GM23338 (cell line): ENCODE measurements around the gene CACNG3. TPM values are rescaled to one million over a fixed set of nuclear protein-coding genes. Genes with fewer than 3 reads are reported as not detected.
A peak's percentile ranks its signal among the peaks of the same experiment; 100 is the strongest.

Experiments used
- ATAC-seq: fragments of 200-7000 bp; cut with Tn5 transposase; 3 replicates; pipeline ENCODE4 v1.9.1; 2020
- DNase-seq: peaks from one replicate; pipeline ENCODE4 v3.0.0-alpha.2; 2015; ENCODE audit warnings: low spot score
- H2AFZ ChIP-seq: fragments of 200-600 bp; sonication (generic); 2 replicates; pipeline ENCODE4 v1.8.0; 2016; ENCODE audit warnings: antibody characterized with exemption, mild to moderate bottlenecking, moderate library complexity
- H3F3A ChIP-seq: fragments of 200-600 bp; sonication (generic); replicated peaks from 2 replicates; pipeline ENCODE4 v1.8.0; 2017; ENCODE audit warnings: antibody characterized with exemption, mixed run types, low read depth
- H3K27ac ChIP-seq: fragments of 200-600 bp; sonication (generic); 2 replicates; pipeline ENCODE4 v1.6.1; 2016; ENCODE audit warnings: low read depth
- H3K27me3 ChIP-seq: fragments of 200-600 bp; sonication (generic); 2 replicates; pipeline ENCODE4 v1.8.0; 2016; ENCODE audit warnings: mild to moderate bottlenecking, mixed run types, moderate library complexity; ENCODE audit not compliant: insufficient read depth
- H3K36me3 ChIP-seq: fragments of 200-600 bp; sonication (generic); 2 replicates; pipeline ENCODE4 v1.8.0; 2016; ENCODE audit warnings: mild to moderate bottlenecking; ENCODE audit not compliant: insufficient read depth
- H3K4me1 ChIP-seq: fragments of 200-600 bp; sonication (generic); 2 replicates; pipeline ENCODE4 v1.8.0; 2016; ENCODE audit warnings: mild to moderate bottlenecking, moderate library complexity; ENCODE audit not compliant: insufficient read depth
- H3K4me2 ChIP-seq: fragments of 200-600 bp; sonication (generic); 2 replicates; pipeline ENCODE4 v1.7.1; 2017; ENCODE audit warnings: mixed run types
- H3K4me3 ChIP-seq: fragments of 200-600 bp; sonication (generic); 2 replicates; pipeline ENCODE4 v1.6.1; 2016; ENCODE audit warnings: mixed run types
- H3K79me2 ChIP-seq: fragments of 200-600 bp; sonication (generic); replicated peaks from 2 replicates; pipeline ENCODE4 v1.8.0; 2017; ENCODE audit warnings: mild to moderate bottlenecking; ENCODE audit not compliant: insufficient read depth
- H3K9me2 ChIP-seq: fragments of 200-600 bp; sonication (generic); 2 replicates; pipeline ENCODE4 v1.8.0; 2017; ENCODE audit not compliant: insufficient read depth
- H4K20me1 ChIP-seq: fragments of 200-600 bp; sonication (generic); replicated peaks from 2 replicates; pipeline ENCODE4 v1.8.0; 2017; ENCODE audit warnings: mild to moderate bottlenecking; ENCODE audit not compliant: insufficient read depth
- H3K27ac Mint-ChIP-seq: 2 replicates; pipeline ENCODE4 v1.8.0; 2020; ENCODE audit warnings: inconsistent platforms, mild to moderate bottlenecking, moderate library complexity, mixed read lengths
- H3K27me3 Mint-ChIP-seq: 3 replicates; pipeline ENCODE4 v1.8.0; 2022; ENCODE audit warnings: low read depth, mild to moderate bottlenecking, moderate library complexity, mixed read lengths, inconsistent platforms; ENCODE audit not compliant: insufficient read depth, poor library complexity
- H3K36me3 Mint-ChIP-seq: 3 replicates; pipeline ENCODE4 v1.8.0; 2021; ENCODE audit warnings: low read depth, mild to moderate bottlenecking, inconsistent platforms, moderate library complexity, mixed read lengths
- H3K4me1 Mint-ChIP-seq: 3 replicates; pipeline ENCODE4 v1.8.0; 2020; ENCODE audit warnings: mild to moderate bottlenecking, inconsistent platforms, mixed read lengths
- H3K4me3 Mint-ChIP-seq: 3 replicates; pipeline ENCODE4 v1.8.0; 2021; ENCODE audit warnings: moderate library complexity, mild to moderate bottlenecking, inconsistent platforms, mixed read lengths
- H3K9me3 Mint-ChIP-seq: 3 replicates; pipeline ENCODE4 v1.8.0; 2020; ENCODE audit warnings: moderate library complexity, mild to moderate bottlenecking, inconsistent platforms, mixed read lengths
- CREB1 ChIP-seq: fragments of 250-450 bp; sonication (Bioruptor Pico); IDR thresholded peaks from 2 replicates; pipeline ENCODE4 v1.5.0; 2020; ENCODE audit warnings: low read depth, mild to moderate bottlenecking, moderate library complexity
- CTCF ChIP-seq, 2 experiments: fragments of 200-600 bp in 1 of 2; sonication (generic) in 1 of 2; conservative IDR thresholded peaks; 2 replicates each; pipeline versions ENCODE4 v1.5.1 to v1.6.1; 2016 to 2017; ENCODE audit warnings: antibody characterized with exemption in 2 of 2, low read depth in 2 of 2, mild to moderate bottlenecking in 2 of 2, moderate library complexity in 1 of 2
- EZH2 ChIP-seq: fragments of 200-600 bp; sonication (generic); IDR thresholded peaks from one replicate; pipeline ENCODE4 v1.8.0; 2017; ENCODE audit warnings: antibody characterized with exemption, mild to moderate bottlenecking, low read depth; ENCODE audit not compliant: unreplicated experiment
- EZH2phosphoT487 ChIP-seq: fragments of 200-600 bp; sonication (generic); IDR thresholded peaks from one replicate; pipeline ENCODE4 v1.8.1; 2018; ENCODE audit warnings: antibody characterized with exemption; ENCODE audit not compliant: unreplicated experiment
- POLR2AphosphoS5 ChIP-seq: IDR thresholded peaks from 2 replicates; pipeline ENCODE4 v1.6.1; 2016; ENCODE audit warnings: antibody characterized with exemption, low read depth
- ZNF114 ChIP-seq: fragments of 250-450 bp; sonication (Bioruptor Pico); IDR thresholded peaks from 2 replicates; pipeline ENCODE4 v1.5.0; 2020; ENCODE audit warnings: mild to moderate bottlenecking, moderate library complexity
- long read RNA-seq: library from polyadenylated mRNA; unstranded; transcript quantifications from one replicate; pipeline ENCODE4 v2.0.0, GENCODE V29; 2020; ENCODE audit not compliant: unreplicated experiment
- polyA plus RNA-seq: library from polyadenylated mRNA; unstranded; fragments of >200 nt; fragmentation: Nextera tagmentation; extraction: Ambion mirVana; gene quantifications from 2 replicates; pipeline ENCODE4 v1.2.1, GENCODE V29; 2016
- total RNA-seq: library from RNA; depleted of rRNA; stranded (reverse); fragments of >200 nt; shearing (Covaris generic); gene quantifications from 2 replicates; pipeline ENCODE4 v1.2.3, GENCODE V29; 2014; rRNA removed
- TF ChIP-seq, protein P1 (sequence below): IDR thresholded peaks from one replicate; pipeline ENCODE4 v1.6.1; 2018; ENCODE audit warnings: antibody characterized with exemption; ENCODE audit not compliant: unreplicated experiment
- TF ChIP-seq, protein P2 (sequence below): IDR thresholded peaks from 2 replicates; pipeline ENCODE4 v1.6.1; 2016; ENCODE audit warnings: antibody characterized with exemption

Gene CACNG3
- total RNA-seq (0.12 TPM in 1 of 2 replicates, not detected in the other), polyA plus RNA-seq (not detected in 2 replicates)
- long read RNA-seq: 0 reads

DNA sequence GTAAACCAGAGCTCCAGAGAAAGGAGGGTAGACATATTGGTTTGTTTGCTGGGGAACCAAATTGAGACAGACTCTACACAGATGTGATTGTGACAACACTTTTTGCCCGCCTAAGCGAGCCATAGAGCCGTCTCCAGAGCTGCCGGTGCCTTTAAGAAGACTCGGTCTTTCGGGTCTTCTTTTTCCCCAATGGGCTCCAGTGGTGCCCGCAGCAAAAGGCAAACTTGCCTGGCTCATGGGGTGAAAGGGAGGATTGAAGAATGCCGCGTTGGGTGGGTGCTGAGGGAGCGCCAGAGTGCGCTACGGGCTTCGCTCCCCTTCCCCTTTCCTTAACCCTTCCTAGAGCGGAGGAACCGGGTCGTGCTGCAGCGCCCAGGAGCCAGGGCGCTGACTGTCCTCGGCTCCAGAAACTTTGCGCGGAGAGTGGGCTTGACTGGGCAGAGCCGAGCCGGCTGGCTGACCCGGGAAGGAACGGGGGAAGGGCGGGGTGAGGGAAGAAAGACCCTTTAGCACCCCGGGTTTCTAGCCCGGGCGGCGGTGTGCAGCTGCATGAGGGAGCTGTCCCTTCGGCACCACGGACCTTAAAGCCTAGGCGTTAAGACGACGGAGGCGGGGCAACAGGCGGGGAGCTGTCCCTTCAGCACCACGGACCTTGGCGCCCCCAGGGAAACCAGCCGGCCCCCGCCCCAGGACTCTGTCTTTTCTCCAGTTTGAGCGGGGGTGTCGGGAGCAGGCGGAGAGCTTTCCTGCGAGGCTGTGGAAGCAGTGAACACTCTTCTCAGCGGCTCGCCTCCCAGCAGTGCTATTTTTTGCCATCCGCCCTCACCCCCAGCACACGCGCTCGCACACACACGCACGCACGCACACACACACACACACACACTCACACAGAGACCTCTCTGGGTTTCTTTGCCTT is at the start of gene CACNG3:
Gene CACNG3 (plus strand): TSS at position 880 of the 916 bp plus-strand sequence. CDS start 420 bp downstream, outside the sequence.
- DNase-seq (peak; percentile 99), ATAC-seq (peak; percentile 93)
- Histone ChIP-seq H3K4me1 (peaks cover 6% of the 10 kb centered on the region; the same call in 1 of the 2 replicates), H3K9me2 (0 out of 2 replicates have a peak, but pooled peaks cover 2% of the 10 kb centered on the region), H3F3A (no peaks in the 10 kb centered on the region), H4K20me1 (no peaks in the 10 kb centered on the region), H3K27ac (no peak within 1 kb of the TSS), H3K4me2 (peak within 1 kb of the TSS; percentile 92), H3K36me3 (no peaks in the 10 kb centered on the region), H3K4me3 (peak within 1 kb of the TSS; percentile 71), H3K79me2 (no peaks in the 10 kb centered on the region), H2AFZ (peak within 1 kb of the TSS; percentile 86), H3K27me3 (peaks cover 34% of the 10 kb centered on the region)
- Mint-ChIP-seq H3K27me3 (peaks cover 20% of the 10 kb centered on the region), H3K27ac (no peak within 1 kb of the TSS), H3K36me3 (no peaks in the 10 kb centered on the region), H3K9me3 (no peaks in the 10 kb centered on the region), H3K4me3 (peak within 1 kb of the TSS; percentile 80), H3K4me1 (peaks cover 34% of the 10 kb centered on the region)
- TF ChIP-seq, protein P1, sequence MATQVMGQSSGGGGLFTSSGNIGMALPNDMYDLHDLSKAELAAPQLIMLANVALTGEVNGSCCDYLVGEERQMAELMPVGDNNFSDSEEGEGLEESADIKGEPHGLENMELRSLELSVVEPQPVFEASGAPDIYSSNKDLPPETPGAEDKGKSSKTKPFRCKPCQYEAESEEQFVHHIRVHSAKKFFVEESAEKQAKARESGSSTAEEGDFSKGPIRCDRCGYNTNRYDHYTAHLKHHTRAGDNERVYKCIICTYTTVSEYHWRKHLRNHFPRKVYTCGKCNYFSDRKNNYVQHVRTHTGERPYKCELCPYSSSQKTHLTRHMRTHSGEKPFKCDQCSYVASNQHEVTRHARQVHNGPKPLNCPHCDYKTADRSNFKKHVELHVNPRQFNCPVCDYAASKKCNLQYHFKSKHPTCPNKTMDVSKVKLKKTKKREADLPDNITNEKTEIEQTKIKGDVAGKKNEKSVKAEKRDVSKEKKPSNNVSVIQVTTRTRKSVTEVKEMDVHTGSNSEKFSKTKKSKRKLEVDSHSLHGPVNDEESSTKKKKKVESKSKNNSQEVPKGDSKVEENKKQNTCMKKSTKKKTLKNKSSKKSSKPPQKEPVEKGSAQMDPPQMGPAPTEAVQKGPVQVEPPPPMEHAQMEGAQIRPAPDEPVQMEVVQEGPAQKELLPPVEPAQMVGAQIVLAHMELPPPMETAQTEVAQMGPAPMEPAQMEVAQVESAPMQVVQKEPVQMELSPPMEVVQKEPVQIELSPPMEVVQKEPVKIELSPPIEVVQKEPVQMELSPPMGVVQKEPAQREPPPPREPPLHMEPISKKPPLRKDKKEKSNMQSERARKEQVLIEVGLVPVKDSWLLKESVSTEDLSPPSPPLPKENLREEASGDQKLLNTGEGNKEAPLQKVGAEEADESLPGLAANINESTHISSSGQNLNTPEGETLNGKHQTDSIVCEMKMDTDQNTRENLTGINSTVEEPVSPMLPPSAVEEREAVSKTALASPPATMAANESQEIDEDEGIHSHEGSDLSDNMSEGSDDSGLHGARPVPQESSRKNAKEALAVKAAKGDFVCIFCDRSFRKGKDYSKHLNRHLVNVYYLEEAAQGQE: peak; percentile 82
- TF ChIP-seq EZH2 (no peak), EZH2phosphoT487 (no peak), CTCF (conservative IDR thresholded peaks at IDR 0.05; ENCODE audit: low read depth in 2 of 2) (no peak), CREB1 (CRISPR knock-in tag) (no peak), POLR2AphosphoS5 (no peak), ZNF114 (CRISPR knock-in tag) (peak; percentile 85; the same call in 1 of the 2 replicates)
- TF ChIP-seq, protein P2, sequence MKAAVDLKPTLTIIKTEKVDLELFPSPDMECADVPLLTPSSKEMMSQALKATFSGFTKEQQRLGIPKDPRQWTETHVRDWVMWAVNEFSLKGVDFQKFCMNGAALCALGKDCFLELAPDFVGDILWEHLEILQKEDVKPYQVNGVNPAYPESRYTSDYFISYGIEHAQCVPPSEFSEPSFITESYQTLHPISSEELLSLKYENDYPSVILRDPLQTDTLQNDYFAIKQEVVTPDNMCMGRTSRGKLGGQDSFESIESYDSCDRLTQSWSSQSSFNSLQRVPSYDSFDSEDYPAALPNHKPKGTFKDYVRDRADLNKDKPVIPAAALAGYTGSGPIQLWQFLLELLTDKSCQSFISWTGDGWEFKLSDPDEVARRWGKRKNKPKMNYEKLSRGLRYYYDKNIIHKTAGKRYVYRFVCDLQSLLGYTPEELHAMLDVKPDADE: no peak
